K562 (cell line): ENCODE results near the gene ANKRD31. TPM values are rescaled to one million over a fixed set of nuclear protein-coding genes. Genes with fewer than 3 reads are reported as not detected.

Experiments
- ATAC-seq: fragments of 200-7000 bp; cut with Tn5 transposase; 3 replicates; pipeline ENCODE4 v1.9.1; 2020; ENCODE audit warnings: moderate library complexity
- BruUV-seq: library from RNA; stranded (reverse); fragments of 400-500 nt; replicated peaks from 2 replicates; lab custom pipeline; 2021; lab: Mats Ljungman, UMichigan
- CTCF ChIA-PET: fragments of 300-600 bp; formaldehyde crosslinking; extraction: SDS; loops from one replicate; lab custom pipeline; 2021; ENCODE audit warnings: low intra/inter-chr PET ratio; lab: Yijun Ruan, JAX
- POLR2A ChIA-PET: fragments of 300-600, 350-650 bp; sonication (Branson Sonifier 250); formaldehyde crosslinking; extraction: SDS; loops from one replicate; lab custom pipeline; 2021; ENCODE audit warnings: antibody characterized with exemption, inconsistent platforms; lab: Yijun Ruan, JAX
- DNase-seq, 4 experiments: peaks; one replicate each; pipeline versions ENCODE4 v3.0.0 to v3.0.0-alpha.2; 2011 to 2018; ENCODE audit warnings: low spot score in 3 of 4, mixed read lengths in 3 of 4; ENCODE audit errors: extremely low read depth in 1 of 4
- FAIRE-seq: peaks from 2 replicates; lab custom pipeline; 2011; peaks lifted over from hg19 to GRCh38; lab: Jason Lieb, UNC
- H2AFZ ChIP-seq: 2 replicates; pipeline ENCODE4 v1.6.0; 2011; ENCODE audit warnings: low read depth, low read length, control low read depth, inconsistent platforms
- H3K27ac ChIP-seq: fragments of 200-600 bp; 3 replicates; pipeline ENCODE4 v1.8.0; 2011; ENCODE audit warnings: low read depth, mild to moderate bottlenecking, control low read depth, inconsistent platforms, low read length, moderate library complexity, mixed read lengths; ENCODE audit errors: extremely low read depth
- H3K27me3 ChIP-seq, 2 experiments: fragments of 300-600 bp in 1 of 2; 2 replicates in 1 of 2; 3 replicates in 1 of 2; pipeline versions ENCODE4 v1.6.0 to v1.8.0; 2011; ENCODE audit warnings: inconsistent platforms in 2 of 2, low read length in 2 of 2, mild to moderate bottlenecking in 1 of 2, mixed read lengths in 1 of 2, moderate library complexity in 1 of 2; ENCODE audit not compliant: control insufficient read depth in 2 of 2, insufficient read depth in 2 of 2
- H3K36me3 ChIP-seq: fragments of 300-600 bp; 3 replicates; pipeline ENCODE4 v1.8.0; 2011; ENCODE audit warnings: mild to moderate bottlenecking, low read length, inconsistent platforms; ENCODE audit not compliant: control insufficient read depth, insufficient read depth
- H3K4me1 ChIP-seq, 2 experiments: fragments of 200-600 bp in 1 of 2; replicated peaks in 1 of 2; 2 replicates in 1 of 2; 3 replicates in 1 of 2; pipeline versions ENCODE4 v1.5.1 to v1.8.0; 2011; ENCODE audit warnings: inconsistent platforms in 2 of 2, low read length in 2 of 2, mild to moderate bottlenecking in 1 of 2, mixed read lengths in 1 of 2, moderate library complexity in 1 of 2; ENCODE audit not compliant: control insufficient read depth in 2 of 2, insufficient read depth in 2 of 2
- H3K4me2 ChIP-seq: 2 replicates; pipeline ENCODE4 v1.6.1; 2011; ENCODE audit warnings: low read length, control low read depth, inconsistent platforms, mixed read lengths; ENCODE audit not compliant: insufficient read depth
- H3K4me3 ChIP-seq: fragments of 200-600 bp; sonication (generic), shearing (Covaris generic); 2 replicates; pipeline ENCODE4 v1.5.1; 2016; ENCODE audit warnings: control low read depth, inconsistent platforms
- H3K79me2 ChIP-seq: fragments of 200-600 bp; 3 replicates; pipeline ENCODE4 v1.8.0; 2011; ENCODE audit warnings: low read length, inconsistent platforms; ENCODE audit not compliant: control insufficient read depth, insufficient read depth
- H3K9ac ChIP-seq, 2 experiments: 2 replicates each; pipeline versions ENCODE4 v1.6.0 to v1.6.1; 2011; ENCODE audit warnings: low read depth in 2 of 2, low read length in 2 of 2, control low read depth in 1 of 2, inconsistent platforms in 1 of 2, mild to moderate bottlenecking in 1 of 2, mixed read lengths in 1 of 2; ENCODE audit not compliant: insufficient read depth in 1 of 2
- H3K9me1 ChIP-seq: one replicate; pipeline ENCODE4 v1.6.0; 2011; ENCODE audit warnings: inconsistent platforms, mild to moderate bottlenecking, low read length, moderate library complexity; ENCODE audit not compliant: control insufficient read depth, insufficient read depth
- H3K9me3 ChIP-seq: replicated peaks from 2 replicates; pipeline ENCODE4 v1.5.1; 2011; ENCODE audit warnings: low read depth, low read length, inconsistent platforms; ENCODE audit not compliant: control insufficient read depth, insufficient read depth
- H4K20me1 ChIP-seq: replicated peaks from 2 replicates; pipeline ENCODE4 v1.6.1; 2011; ENCODE audit warnings: low read length, inconsistent platforms, mixed read lengths; ENCODE audit not compliant: control insufficient read depth, insufficient read depth
- IRF2 ChIP-seq: sonication (generic); formaldehyde crosslinking; IDR thresholded peaks from 2 replicates; pipeline ENCODE4 v1.8.1; 2022; ENCODE audit warnings: mild to moderate bottlenecking, missing genetic modification reagents
- NR2C1 ChIP-seq, 2 experiments: fragments of 450-650 bp; IDR thresholded peaks; 2 replicates each; pipeline ENCODE4 v1.6.1; 2017; ENCODE audit warnings: mild to moderate bottlenecking in 2 of 2, antibody characterized with exemption in 1 of 2, inconsistent platforms in 1 of 2, missing compliant biosample characterization in 1 of 2, missing genetic modification characterization in 1 of 2
- NR2C2 ChIP-seq, 2 experiments: fragments of 200-800 bp in 1 of 2; sonication (Bioruptor generic) in 1 of 2; sonication (generic) in 1 of 2; formaldehyde crosslinking in 1 of 2; IDR thresholded peaks; 2 replicates each; pipeline versions ENCODE4 v1.6.1 to v1.8.0; 2016 to 2022; ENCODE audit warnings: mild to moderate bottlenecking in 1 of 2, missing compliant biosample characterization in 1 of 2, missing genetic modification characterization in 1 of 2, missing genetic modification reagents in 1 of 2
- SMARCA4 ChIP-seq: fragments of 450-650 bp; IDR thresholded peaks from 2 replicates; pipeline ENCODE4 v1.6.1; 2016
- WGBS: fragments of 100-300 bp; shearing (Covaris generic); methylation state at CpG from one replicate; pipeline ENCODE4 v1.1.6; 2016; ENCODE audit warnings: low coverage, mixed read lengths; ENCODE audit not compliant: insufficient coverage; ENCODE audit errors: missing lambda C conversion rate; 5-methylcytosine and 5-hydroxymethylcytosine counted together
- in situ Hi-C: fragments of 300-500 bp; cut with MboI; formaldehyde crosslinking; loops from 4 replicates; pipeline ENCODE4 v1.15.0; 2018; ENCODE audit warnings: inconsistent platforms, mixed read lengths
- intact Hi-C: fragments of 100-400 bp; cut with micrococcal nuclease; formaldehyde crosslinking; loops from 2 replicates; pipeline ENCODE4 v1.14.2; 2022
- polyA plus RNA-seq, 8 experiments: library from polyadenylated mRNA; depleted of rRNA in 4 of 8; stranded (reverse) in 5 of 8; unstranded in 3 of 8; fragments of >200 nt; fragmentation: Nextera tagmentation in 2 of 8; fragmentation: Illumina TruSeq in 1 of 8; extraction: Ambion mirVana in 2 of 8; extraction: Trizol in 1 of 8; gene quantifications; 2 replicates each; pipeline versions ENCODE4 v1.2.1 to v1.2.3, GENCODE V29; 2011 to 2014; ENCODE audit warnings: inconsistent platforms in 1 of 8, missing spikeins in 1 of 8
- total RNA-seq, 7 experiments: library from RNA; depleted of rRNA in 6 of 7; stranded (reverse); fragments of >200 nt in 6 of 7; fragmentation: Illumina TruSeq in 2 of 7; extraction: Trizol in 2 of 7; gene quantifications; 2 replicates each; pipeline versions ENCODE4 v1.2.1 to v1.2.3, GENCODE V29; 2011 to 2021; ENCODE audit warnings: low replicate concordance in 1 of 7
- TF ChIP-seq, protein P1 (sequence below): sonication (generic); formaldehyde crosslinking; IDR thresholded peaks from 2 replicates; pipeline ENCODE4 v1.8.0; 2022; ENCODE audit warnings: mild to moderate bottlenecking, missing genetic modification reagents

The ANKRD31 gene
- total and polyA plus RNA-seq, 9 of the 15 experiments (the other 6 are each of a cell fraction or from before 2014, with no cell fraction given) = under 0.01 to 0.11 (median 0.05) TPM; not detected in 1

DNA sequence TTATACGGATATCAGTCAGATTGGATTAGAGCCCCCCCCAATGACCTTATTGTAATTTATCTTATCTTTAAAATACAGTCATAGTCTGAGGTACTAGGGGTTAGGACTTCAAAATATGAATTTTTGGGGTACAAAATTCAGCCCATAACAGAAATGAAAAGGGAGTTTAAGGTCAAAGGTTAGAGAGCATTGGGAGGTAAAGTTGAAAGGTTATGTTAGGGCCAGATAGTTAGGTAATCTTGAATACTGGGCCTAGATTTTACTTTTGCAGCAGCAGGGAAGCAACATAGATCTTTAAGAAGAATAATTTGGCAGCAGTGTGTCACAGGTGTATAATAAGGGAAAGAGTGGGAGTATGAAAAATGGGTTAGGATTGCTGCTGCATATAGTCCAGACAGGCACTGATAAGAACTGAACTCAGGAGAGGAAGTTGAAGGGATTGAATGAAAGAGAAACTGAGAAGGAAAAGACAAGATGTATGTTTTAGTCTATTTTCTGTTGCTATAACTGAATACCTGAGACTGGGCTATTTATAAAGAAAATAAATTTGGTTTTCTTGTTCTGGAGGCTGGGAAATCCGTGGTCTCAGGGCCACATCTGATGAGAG is 173.7 kb downstream of the ANKRD31 start:
- no peaks in the 10 kb centered on the region for H3K36me3 ChIP-seq
- H3K79me2 ChIP-seq = no peaks in the 10 kb centered on the region
- 3% methylated on average over 2 of the region's 2 CpGs for WGBS
- no peak overlapping the region for H3K4me3 ChIP-seq
- BruUV-seq = no TSS peak
- DNase-seq = no peak
- POLR2A ChIA-PET = no interaction called here
- H3K9me1 ChIP-seq = no peaks in the 10 kb centered on the region
- no peak for FAIRE-seq
- intact Hi-C loops (no loop called here), in situ Hi-C loops (no loop called here)
- no peak overlapping the region for H3K9ac ChIP-seq
- CTCF ChIA-PET = no interaction called here
- H2AFZ ChIP-seq = no peak overlapping the region
- no peaks in the 10 kb centered on the region for H3K27me3 ChIP-seq
- no peak overlapping the region for H3K4me2 ChIP-seq
- H4K20me1 ChIP-seq = no peaks in the 10 kb centered on the region
- no peak overlapping the region for H3K27ac ChIP-seq
- no peaks in the 10 kb centered on the region for H3K9me3 ChIP-seq
- no peak for ATAC-seq
- TF ChIP-seq NR2C1 (IDR thresholded peaks at IDR 0.05) (peak; percentile 86), NR2C1 (tag; IDR thresholded peaks at IDR 0.05) (peak; percentile 81), SMARCA4 (no peak), NR2C2 (CRISPR knock-in tag; IDR thresholded peaks at IDR 0.05) (no peak), NR2C2 (tag; IDR thresholded peaks at IDR 0.05) (peak; percentile 83), IRF2 (CRISPR knock-in tag) (no peak)
- TF ChIP-seq, protein P1, sequence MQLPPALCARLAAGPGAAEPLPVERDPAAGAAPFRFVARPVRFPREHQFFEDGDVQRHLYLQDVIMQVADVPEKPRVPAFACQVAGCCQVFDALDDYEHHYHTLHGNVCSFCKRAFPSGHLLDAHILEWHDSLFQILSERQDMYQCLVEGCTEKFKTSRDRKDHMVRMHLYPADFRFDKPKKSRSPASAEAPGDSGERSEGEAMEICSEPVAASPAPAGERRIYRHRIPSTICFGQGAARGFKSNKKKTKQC (CRISPR knock-in tag) = no peak
- H3K4me1 ChIP-seq = no peaks in the 10 kb centered on the region
